Measurements from ENCODE around the gene COL5A2. TPM values are rescaled to one million over a fixed set of nuclear protein-coding genes. Genes with fewer than 3 reads are reported as not detected.

Gene COL5A2
- total RNA-seq, 1 experiment from 2014 or later = 0.67 TPM

GRCh38 chr2:189046320-189046719 is 133.2 kb downstream of the COL5A2 start:
- no peak overlapping the region for H3K4me3 ChIP-seq (ENCODE audit: low read length)
- H3K36me3 ChIP-seq (ENCODE audit: insufficient read depth, low read length) = no peaks in the 10 kb centered on the region
- H3K27ac ChIP-seq (ENCODE audit: low read length) = no peak overlapping the region
- no peaks in the 10 kb centered on the region for H4K20me1 ChIP-seq (ENCODE audit: insufficient read depth, low read depth, low read length)
- no peaks in the 10 kb centered on the region for H3K9me3 ChIP-seq (ENCODE audit: low read length)
- no peaks in the 10 kb centered on the region for H3K27me3 ChIP-seq (ENCODE audit: low read length)
- no peaks in the 10 kb centered on the region for H3K79me2 ChIP-seq (ENCODE audit: low read length)
- no peaks in the 10 kb centered on the region for H3K4me1 ChIP-seq (ENCODE audit: low read length)
- no peak overlapping the region for H3K9ac ChIP-seq (ENCODE audit: low read length)
- H2AFZ ChIP-seq (ENCODE audit: low read length) = no peak overlapping the region
- no peaks in the 10 kb centered on the region for H3K9me2 ChIP-seq (replicated peaks; ENCODE audit: insufficient read depth, low read length)
- DNase-seq = no peak
- H3K4me2 ChIP-seq (ENCODE audit: low read depth, low read length, poor library complexity, severe bottlenecking) = no peak overlapping the region

DNA sequence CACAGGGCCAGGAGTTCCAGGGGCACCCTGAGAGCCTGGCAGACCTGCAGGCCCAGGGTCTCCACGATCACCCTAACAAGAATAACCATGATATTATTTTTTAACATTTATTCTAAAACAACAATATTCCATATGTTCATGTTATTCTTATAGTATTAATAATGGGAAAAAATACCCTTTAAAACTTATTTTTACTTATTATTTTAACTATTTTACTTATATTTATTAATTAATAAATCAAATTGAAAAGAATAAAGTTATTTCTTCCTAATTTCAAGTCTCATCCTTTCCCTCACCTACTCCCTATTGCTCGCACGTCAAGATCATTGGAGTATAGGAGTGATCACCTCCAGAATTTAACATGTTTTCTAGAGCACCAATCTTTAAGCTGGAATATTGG is 133.7 kb downstream of the COL5A2 start:
- Histone ChIP-seq H3K27me3 (ENCODE audit: low read length) (no peaks in the 10 kb centered on the region), H3K27ac (ENCODE audit: low read length) (no peak overlapping the region), H3K4me1 (ENCODE audit: low read length) (no peaks in the 10 kb centered on the region), H3K9me3 (ENCODE audit: low read length) (no peaks in the 10 kb centered on the region), H3K4me2 (ENCODE audit: low read depth, low read length, poor library complexity, severe bottlenecking) (no peak overlapping the region), H3K36me3 (ENCODE audit: insufficient read depth, low read length) (no peaks in the 10 kb centered on the region), H3K9ac (ENCODE audit: low read length) (no peak overlapping the region), H2AFZ (ENCODE audit: low read length) (no peak overlapping the region), H4K20me1 (ENCODE audit: insufficient read depth, low read depth, low read length) (no peaks in the 10 kb centered on the region), H3K9me2 (replicated peaks; ENCODE audit: insufficient read depth, low read length) (no peaks in the 10 kb centered on the region), H3K4me3 (ENCODE audit: low read length) (no peak overlapping the region), H3K79me2 (ENCODE audit: low read length) (no peaks in the 10 kb centered on the region)
- DNase-seq = no peak

- H3K9me2 ChIP-seq (replicated peaks; ENCODE audit: insufficient read depth, low read length) = no peaks in the 10 kb centered on the region
- H3K79me2 ChIP-seq (ENCODE audit: low read length) = no peaks in the 10 kb centered on the region
- H3K4me3 ChIP-seq (ENCODE audit: low read length) = no peak overlapping the region
- H3K4me2 ChIP-seq (ENCODE audit: low read depth, low read length, poor library complexity, severe bottlenecking) = no peak overlapping the region
- H3K9me3 ChIP-seq (ENCODE audit: low read length) = no peaks in the 10 kb centered on the region
- no peaks in the 10 kb centered on the region for H4K20me1 ChIP-seq (ENCODE audit: insufficient read depth, low read depth, low read length)
- no peak overlapping the region for H2AFZ ChIP-seq (ENCODE audit: low read length)
- H3K27me3 ChIP-seq (ENCODE audit: low read length) = no peaks in the 10 kb centered on the region
- no peak overlapping the region for H3K27ac ChIP-seq (ENCODE audit: low read length)
- DNase-seq = no peak
- H3K36me3 ChIP-seq (ENCODE audit: insufficient read depth, low read length) = no peaks in the 10 kb centered on the region
- no peak overlapping the region for H3K9ac ChIP-seq (ENCODE audit: low read length)
- no peaks in the 10 kb centered on the region for H3K4me1 ChIP-seq (ENCODE audit: low read length)
Observed at GRCh38 chr2:189037518-189037917, 142.0 kb downstream of the COL5A2 start.

GRCh38 chr2:189024901-189025618 is 154.5 kb downstream of the COL5A2 start:
- Histone ChIP-seq H2AFZ (ENCODE audit: low read length) (no peak overlapping the region), H3K4me2 (ENCODE audit: low read depth, low read length, poor library complexity, severe bottlenecking) (no peak overlapping the region), H3K36me3 (ENCODE audit: insufficient read depth, low read length) (no peaks in the 10 kb centered on the region), H3K9me3 (ENCODE audit: low read length) (no peaks in the 10 kb centered on the region), H3K9me2 (replicated peaks; ENCODE audit: insufficient read depth, low read length) (no peaks in the 10 kb centered on the region; the same call in 1 of the 2 replicates), H3K9ac (ENCODE audit: low read length) (no peak overlapping the region), H3K27me3 (ENCODE audit: low read length) (no peaks in the 10 kb centered on the region), H3K27ac (ENCODE audit: low read length) (no peak overlapping the region), H4K20me1 (ENCODE audit: insufficient read depth, low read depth, low read length) (no peaks in the 10 kb centered on the region), H3K4me1 (ENCODE audit: low read length) (no peaks in the 10 kb centered on the region), H3K4me3 (ENCODE audit: low read length) (no peak overlapping the region), H3K79me2 (ENCODE audit: low read length) (no peaks in the 10 kb centered on the region)
- peak; percentile 40 for DNase-seq

- H3K4me3 ChIP-seq (ENCODE audit: low read length) = no peak overlapping the region
- no peak for DNase-seq
- H3K9ac ChIP-seq (ENCODE audit: low read length) = no peak overlapping the region
- no peak overlapping the region for H3K27ac ChIP-seq (ENCODE audit: low read length)
- no peaks in the 10 kb centered on the region for H3K36me3 ChIP-seq (ENCODE audit: insufficient read depth, low read length)
- no peak overlapping the region for H2AFZ ChIP-seq (ENCODE audit: low read length)
- H3K9me3 ChIP-seq (ENCODE audit: low read length) = no peaks in the 10 kb centered on the region
- no peaks in the 10 kb centered on the region for H3K27me3 ChIP-seq (ENCODE audit: low read length)
- no peaks in the 10 kb centered on the region for H4K20me1 ChIP-seq (ENCODE audit: insufficient read depth, low read depth, low read length)
- no peaks in the 10 kb centered on the region for H3K79me2 ChIP-seq (ENCODE audit: low read length)
- H3K9me2 ChIP-seq (replicated peaks; ENCODE audit: insufficient read depth, low read length) = no peaks in the 10 kb centered on the region; the same call in 1 of the 2 replicates
- no peaks in the 10 kb centered on the region for H3K4me1 ChIP-seq (ENCODE audit: low read length)
- H3K4me2 ChIP-seq (ENCODE audit: low read depth, low read length, poor library complexity, severe bottlenecking) = no peak overlapping the region
Observed at GRCh38 chr2:189022492-189022891, 157.1 kb downstream of the COL5A2 start.

GRCh38 chr2:189022053-189022481 is 157.5 kb downstream of the COL5A2 start:
- H2AFZ ChIP-seq (ENCODE audit: low read length) = no peak overlapping the region
- H4K20me1 ChIP-seq (ENCODE audit: insufficient read depth, low read depth, low read length) = no peaks in the 10 kb centered on the region

DNA sequence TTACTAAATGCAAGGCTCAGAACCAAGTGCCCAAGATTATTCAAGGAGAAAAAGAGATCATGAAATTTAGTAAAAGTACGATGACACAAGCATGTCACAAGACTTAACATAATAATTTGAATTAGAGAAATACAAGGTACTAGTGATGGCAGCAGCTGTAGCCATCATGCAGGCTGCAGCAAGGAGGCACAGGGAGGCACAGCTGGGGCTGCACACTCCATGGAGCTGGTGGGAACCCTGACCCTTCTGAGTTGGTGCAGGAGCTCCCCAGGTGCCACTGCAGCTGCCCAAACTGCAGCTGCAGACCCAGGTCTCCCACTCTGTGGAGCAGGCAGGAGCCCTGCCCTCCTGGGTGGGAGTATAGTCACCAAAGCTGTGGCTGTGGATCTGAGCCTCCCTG is 159.4 kb downstream of the COL5A2 start:
- Histone ChIP-seq H3K27ac (ENCODE audit: low read length) (no peak overlapping the region), H3K4me3 (ENCODE audit: low read length) (no peak overlapping the region), H2AFZ (ENCODE audit: low read length) (no peak overlapping the region), H3K4me2 (ENCODE audit: low read depth, low read length, poor library complexity, severe bottlenecking) (no peak overlapping the region), H3K36me3 (ENCODE audit: insufficient read depth, low read length) (no peaks in the 10 kb centered on the region), H3K9ac (ENCODE audit: low read length) (no peak overlapping the region), H4K20me1 (ENCODE audit: insufficient read depth, low read depth, low read length) (no peaks in the 10 kb centered on the region), H3K27me3 (ENCODE audit: low read length) (no peaks in the 10 kb centered on the region), H3K9me2 (replicated peaks; ENCODE audit: insufficient read depth, low read length) (no peaks in the 10 kb centered on the region), H3K79me2 (ENCODE audit: low read length) (no peaks in the 10 kb centered on the region), H3K9me3 (ENCODE audit: low read length) (no peaks in the 10 kb centered on the region), H3K4me1 (ENCODE audit: low read length) (no peaks in the 10 kb centered on the region)
- no peak for DNase-seq

More at GRCh38 chr2:189022053-189022481, 157.5 kb downstream of the COL5A2 start:
- no peak overlapping the region for H3K4me3 ChIP-seq (ENCODE audit: low read length)
- H3K36me3 ChIP-seq (ENCODE audit: insufficient read depth, low read length) = no peaks in the 10 kb centered on the region
- H3K9ac ChIP-seq (ENCODE audit: low read length) = no peak overlapping the region
- no peaks in the 10 kb centered on the region for H3K4me1 ChIP-seq (ENCODE audit: low read length)
- H3K9me3 ChIP-seq (ENCODE audit: low read length) = no peaks in the 10 kb centered on the region
- no peak overlapping the region for H3K4me2 ChIP-seq (ENCODE audit: low read depth, low read length, poor library complexity, severe bottlenecking)
- H3K27me3 ChIP-seq (ENCODE audit: low read length) = no peaks in the 10 kb centered on the region
- H3K79me2 ChIP-seq (ENCODE audit: low read length) = no peaks in the 10 kb centered on the region
- DNase-seq = no peak
- H3K27ac ChIP-seq (ENCODE audit: low read length) = no peak overlapping the region
- H3K9me2 ChIP-seq (replicated peaks; ENCODE audit: insufficient read depth, low read length) = no peaks in the 10 kb centered on the region; the same call in 1 of the 2 replicates

GRCh38 chr2:189018631-189019030 is 160.9 kb downstream of the COL5A2 start:
- Histone ChIP-seq H3K4me1 (ENCODE audit: low read length) (no peaks in the 10 kb centered on the region), H3K27me3 (ENCODE audit: low read length) (no peaks in the 10 kb centered on the region)

More at GRCh38 chr2:189018631-189019030, 160.9 kb downstream of the COL5A2 start:
- Histone ChIP-seq H3K79me2 (ENCODE audit: low read length) (no peaks in the 10 kb centered on the region), H3K4me2 (ENCODE audit: low read depth, low read length, poor library complexity, severe bottlenecking) (no peak overlapping the region), H3K27ac (ENCODE audit: low read length) (no peak overlapping the region), H3K9me3 (ENCODE audit: low read length) (no peaks in the 10 kb centered on the region), H3K9me2 (replicated peaks; ENCODE audit: insufficient read depth, low read length) (no peaks in the 10 kb centered on the region), H3K9ac (ENCODE audit: low read length) (no peak overlapping the region), H3K4me3 (ENCODE audit: low read length) (no peak overlapping the region), H4K20me1 (ENCODE audit: insufficient read depth, low read depth, low read length) (no peaks in the 10 kb centered on the region), H2AFZ (ENCODE audit: low read length) (no peak overlapping the region), H3K36me3 (ENCODE audit: insufficient read depth, low read length) (no peaks in the 10 kb centered on the region)
- DNase-seq = no peak
